Measurements from ENCODE around the gene GAN. TPM values are rescaled to one million over a fixed set of nuclear protein-coding genes. Genes with fewer than 3 reads are reported as not detected.
A peak's percentile ranks its signal among the peaks of the same experiment; 100 is the strongest.

The GAN gene
- total RNA-seq, 1 experiment from 2014 or later = 25.4 TPM

- H3K27me3 Mint-ChIP-seq (ENCODE audit: low read depth) = peaks cover 4% of the 10 kb centered on the region; the same call in 1 of the 2 replicates
- TF ChIP-seq ERG (CRISPR knock-in tag; IDR thresholded peaks at IDR 0.05) = no peak
- no peak overlapping the region for H3K27ac Mint-ChIP-seq
- CTCF ChIA-PET = no interaction called here
- peaks cover 40% of the 10 kb centered on the region for H3K4me1 Mint-ChIP-seq
- H3K4me3 Mint-ChIP-seq = peak overlapping the region; percentile 85
- no peaks in the 10 kb centered on the region for H3K9me3 Mint-ChIP-seq
- no peak for ATAC-seq
- POLR2A ChIA-PET = no interaction called here
- peaks cover 3% of the 10 kb centered on the region for H3K36me3 Mint-ChIP-seq
- DNase-seq (ENCODE audit: low spot score) = no peak
Observed at GRCh38 chr16:81316176-81316496, 1.4 kb downstream of the GAN start.

- peaks cover 19% of the 10 kb centered on the region for H3K4me1 Mint-ChIP-seq
- no peak for ATAC-seq
- DNase-seq (ENCODE audit: low spot score) = no peak
- H3K4me3 Mint-ChIP-seq = no peak overlapping the region
- peaks cover 4% of the 10 kb centered on the region; the same call in 1 of the 2 replicates for H3K27me3 Mint-ChIP-seq (ENCODE audit: low read depth)
- no peaks in the 10 kb centered on the region for H3K36me3 Mint-ChIP-seq
- H3K9me3 Mint-ChIP-seq = no peaks in the 10 kb centered on the region
- no peak for TF ChIP-seq IRF2 (CRISPR knock-in tag; IDR thresholded peaks at IDR 0.05; ENCODE audit: borderline replicate concordance, low read depth)
- no peak for TF ChIP-seq FOXK1 (CRISPR knock-in tag; IDR thresholded peaks at IDR 0.05)
- TF ChIP-seq ARID4B (CRISPR knock-in tag; IDR thresholded peaks at IDR 0.05; ENCODE audit: borderline replicate concordance) = no peak
- no peak for TF ChIP-seq ZNF416 (CRISPR knock-in tag; IDR thresholded peaks at IDR 0.05)
- TF ChIP-seq ATF1 (CRISPR knock-in tag; IDR thresholded peaks at IDR 0.05) = no peak
- no peak for TF ChIP-seq TP53 (CRISPR knock-in tag; IDR thresholded peaks at IDR 0.05)
- no peak for TF ChIP-seq TEAD1 (CRISPR knock-in tag; IDR thresholded peaks at IDR 0.05)
- no peak for TF ChIP-seq ATF2 (CRISPR knock-in tag; IDR thresholded peaks at IDR 0.05; ENCODE audit: borderline replicate concordance, low read depth)
- no peak for TF ChIP-seq TEAD4 (CRISPR knock-in tag; IDR thresholded peaks at IDR 0.05)
- no peak for TF ChIP-seq SOX15 (CRISPR knock-in tag; IDR thresholded peaks at IDR 0.05)
- no peak for TF ChIP-seq ATF6 (CRISPR knock-in tag; IDR thresholded peaks at IDR 0.05)
- no peak overlapping the region for H3K27ac Mint-ChIP-seq
- POLR2A ChIA-PET = no interaction called here
- CTCF ChIA-PET = interaction anchor here (0.5 to 2.1 kb wide), 2 partner anchors 13 to 113 kb away, joined by 3 to 9 read pairs; no protein-coding TSS in a partner anchor
Observed at GRCh38 chr16:81318711-81319110, 3.9 kb downstream of the GAN start.

GRCh38 chr16:81319221-81319912 is 4.6 kb downstream of the GAN start:
- peaks cover 17% of the 10 kb centered on the region for H3K4me1 Mint-ChIP-seq
- no peaks in the 10 kb centered on the region for H3K36me3 Mint-ChIP-seq
- no peaks in the 10 kb centered on the region for H3K9me3 Mint-ChIP-seq
- ATAC-seq (no peak), DNase-seq (ENCODE audit: low spot score) (no peak)
- H3K27me3 Mint-ChIP-seq (ENCODE audit: low read depth) = peaks cover 4% of the 10 kb centered on the region; the same call in 1 of the 2 replicates
- H3K4me3 Mint-ChIP-seq = no peak overlapping the region
- CTCF ChIA-PET = interaction anchor here (2.1 kb wide), 1 partner anchor 114 kb away, joined by 9 read pairs; no protein-coding TSS in a partner anchor
- no peak overlapping the region for H3K27ac Mint-ChIP-seq
- POLR2A ChIA-PET = no interaction called here
- TF ChIP-seq CREM (CRISPR knock-in tag; IDR thresholded peaks at IDR 0.05) (no peak), GABPB1 (CRISPR knock-in tag; IDR thresholded peaks at IDR 0.05) (no peak), ATF1 (CRISPR knock-in tag; IDR thresholded peaks at IDR 0.05) (no peak), RELA (CRISPR knock-in tag; IDR thresholded peaks at IDR 0.05; ENCODE audit: borderline replicate concordance) (no peak), CTCF (IDR thresholded peaks at IDR 0.05) (no peak), ZNF281 (CRISPR knock-in tag; IDR thresholded peaks at IDR 0.05) (no peak), PRRX2 (CRISPR knock-in tag; IDR thresholded peaks at IDR 0.05) (no peak)
